ENCODE measurements around the gene DYRK1A.
A peak's percentile ranks its signal among the peaks of the same experiment; 100 is the strongest.
"Not testable (repeated sequence)": the region's sequence is repeated elsewhere in the genome, so short reads cannot be mapped to it uniquely, and the experiment has no call there.

DYRK1A gene

GRCh38 chr21:37536616-37537278 is 170.2 kb downstream of the DYRK1A start:
- Histone ChIP-seq H3K36me3 (ENCODE audit: insufficient read depth, low read length) (no peaks in the 10 kb centered on the region), H3K27me3 (ENCODE audit: insufficient read depth, low read length) (peaks cover 25% of the 10 kb centered on the region), H2AFZ (ENCODE audit: low read length, unreplicated experiment) (no peak overlapping the region), H3K4me1 (ENCODE audit: control insufficient read depth, insufficient read depth, low read length, unreplicated experiment) (peaks cover 7% of the 10 kb centered on the region), H3K79me2 (ENCODE audit: control insufficient read depth, insufficient read depth, low read length, unreplicated experiment) (no peaks in the 10 kb centered on the region), H3K27ac (ENCODE audit: low read depth, low read length) (no peak overlapping the region), H3K4me3 (ENCODE audit: low read depth, low read length) (no peak overlapping the region)

- Histone ChIP-seq H3K4me1 (ENCODE audit: control insufficient read depth, insufficient read depth, low read length, unreplicated experiment) (peaks cover 7% of the 10 kb centered on the region), H3K4me3 (ENCODE audit: low read depth, low read length) (no peak overlapping the region), H3K36me3 (ENCODE audit: insufficient read depth, low read length) (no peaks in the 10 kb centered on the region), H3K27me3 (ENCODE audit: insufficient read depth, low read length) (peaks cover 31% of the 10 kb centered on the region), H3K27ac (ENCODE audit: low read depth, low read length) (no peak overlapping the region), H3K79me2 (ENCODE audit: control insufficient read depth, insufficient read depth, low read length, unreplicated experiment) (no peaks in the 10 kb centered on the region), H2AFZ (ENCODE audit: low read length, unreplicated experiment) (no peak overlapping the region)
Observed at GRCh38 chr21:37537391-37537996, 170.9 kb downstream of the DYRK1A start.

GRCh38 chr21:37538971-37539590 is 172.5 kb downstream of the DYRK1A start:
- Histone ChIP-seq H3K27ac (ENCODE audit: low read depth, low read length) (no peak overlapping the region), H3K4me3 (ENCODE audit: low read depth, low read length) (no peak overlapping the region), H3K79me2 (ENCODE audit: control insufficient read depth, insufficient read depth, low read length, unreplicated experiment) (no peaks in the 10 kb centered on the region), H2AFZ (ENCODE audit: low read length, unreplicated experiment) (no peak overlapping the region), H3K4me1 (ENCODE audit: control insufficient read depth, insufficient read depth, low read length, unreplicated experiment) (no peaks in the 10 kb centered on the region), H3K27me3 (ENCODE audit: insufficient read depth, low read length) (peaks cover 42% of the 10 kb centered on the region), H3K36me3 (ENCODE audit: insufficient read depth, low read length) (no peaks in the 10 kb centered on the region)

GRCh38 chr21:37541128-37541527 is 174.6 kb downstream of the DYRK1A start:
- H3K4me1 ChIP-seq (ENCODE audit: control insufficient read depth, insufficient read depth, low read length, unreplicated experiment); H2AFZ ChIP-seq (ENCODE audit: low read length, unreplicated experiment); H3K79me2 ChIP-seq (ENCODE audit: control insufficient read depth, insufficient read depth, low read length, unreplicated experiment); H3K27ac ChIP-seq (ENCODE audit: low read depth, low read length); H3K36me3 ChIP-seq (ENCODE audit: insufficient read depth, low read length); H3K4me3 ChIP-seq (ENCODE audit: low read depth, low read length): not testable (repeated sequence)
- H3K27me3 ChIP-seq (ENCODE audit: insufficient read depth, low read length), result peaks cover 24% of the 10 kb centered on the region

- Histone ChIP-seq H3K27ac (ENCODE audit: low read depth, low read length) (no peak overlapping the region), H3K79me2 (ENCODE audit: control insufficient read depth, insufficient read depth, low read length, unreplicated experiment) (no peaks in the 10 kb centered on the region)
Observed at GRCh38 chr21:37542512-37542911, 175.9 kb downstream of the DYRK1A start.

GRCh38 chr21:37546299-37546908 is 179.8 kb downstream of the DYRK1A start:
- Histone ChIP-seq H3K4me3 (ENCODE audit: low read depth, low read length) (no peak overlapping the region), H2AFZ (ENCODE audit: low read length, unreplicated experiment) (no peak overlapping the region), H3K36me3 (ENCODE audit: insufficient read depth, low read length) (no peaks in the 10 kb centered on the region)

More at GRCh38 chr21:37542512-37542911, 175.9 kb downstream of the DYRK1A start:
- Histone ChIP-seq H3K36me3 (ENCODE audit: insufficient read depth, low read length) (no peaks in the 10 kb centered on the region), H2AFZ (ENCODE audit: low read length, unreplicated experiment) (no peak overlapping the region), H3K27me3 (ENCODE audit: insufficient read depth, low read length) (peaks cover 24% of the 10 kb centered on the region), H3K4me3 (ENCODE audit: low read depth, low read length) (no peak overlapping the region), H3K4me1 (ENCODE audit: control insufficient read depth, insufficient read depth, low read length, unreplicated experiment) (no peaks in the 10 kb centered on the region)

GRCh38 chr21:37546949-37547614 is 180.5 kb downstream of the DYRK1A start:
- H3K4me1 ChIP-seq (ENCODE audit: control insufficient read depth, insufficient read depth, low read length, unreplicated experiment), result no peaks in the 10 kb centered on the region
- no peaks in the 10 kb centered on the region for H3K79me2 ChIP-seq (ENCODE audit: control insufficient read depth, insufficient read depth, low read length, unreplicated experiment)
- H3K27me3 ChIP-seq (ENCODE audit: insufficient read depth, low read length), result peaks cover 15% of the 10 kb centered on the region; the same call in 1 of the 2 replicates
- peak overlapping the region; percentile 3 for H2AFZ ChIP-seq (ENCODE audit: low read length, unreplicated experiment)
- no peaks in the 10 kb centered on the region for H3K36me3 ChIP-seq (ENCODE audit: insufficient read depth, low read length)
- no peak overlapping the region for H3K4me3 ChIP-seq (ENCODE audit: low read depth, low read length)
- no peak overlapping the region for H3K27ac ChIP-seq (ENCODE audit: low read depth, low read length)

More at GRCh38 chr21:37546299-37546908, 179.8 kb downstream of the DYRK1A start:
- Histone ChIP-seq H3K27me3 (ENCODE audit: insufficient read depth, low read length) (peaks cover 20% of the 10 kb centered on the region), H3K79me2 (ENCODE audit: control insufficient read depth, insufficient read depth, low read length, unreplicated experiment) (no peaks in the 10 kb centered on the region), H3K4me1 (ENCODE audit: control insufficient read depth, insufficient read depth, low read length, unreplicated experiment) (no peaks in the 10 kb centered on the region), H3K27ac (ENCODE audit: low read depth, low read length) (no peak overlapping the region)

- Histone ChIP-seq H3K27me3 (ENCODE audit: insufficient read depth, low read length) (peaks cover 8% of the 10 kb centered on the region; the same call in 1 of the 2 replicates), H3K27ac (ENCODE audit: low read depth, low read length) (no peak overlapping the region), H3K36me3 (ENCODE audit: insufficient read depth, low read length) (no peaks in the 10 kb centered on the region), H3K4me1 (ENCODE audit: control insufficient read depth, insufficient read depth, low read length, unreplicated experiment) (no peaks in the 10 kb centered on the region), H3K4me3 (ENCODE audit: low read depth, low read length) (no peak overlapping the region), H3K79me2 (ENCODE audit: control insufficient read depth, insufficient read depth, low read length, unreplicated experiment) (no peaks in the 10 kb centered on the region), H2AFZ (ENCODE audit: low read length, unreplicated experiment) (peak overlapping the region; percentile 3)
Observed at GRCh38 chr21:37547615-37548200, 181.1 kb downstream of the DYRK1A start.

- Histone ChIP-seq H3K4me3 (ENCODE audit: low read depth, low read length) (no peak overlapping the region), H3K36me3 (ENCODE audit: insufficient read depth, low read length) (no peaks in the 10 kb centered on the region), H3K79me2 (ENCODE audit: control insufficient read depth, insufficient read depth, low read length, unreplicated experiment) (no peaks in the 10 kb centered on the region), H3K4me1 (ENCODE audit: control insufficient read depth, insufficient read depth, low read length, unreplicated experiment) (no peaks in the 10 kb centered on the region), H3K27me3 (ENCODE audit: insufficient read depth, low read length) (no peaks in the 10 kb centered on the region; the same call in 1 of the 2 replicates), H2AFZ (ENCODE audit: low read length, unreplicated experiment) (no peak overlapping the region), H3K27ac (ENCODE audit: low read depth, low read length) (no peak overlapping the region)
Observed at GRCh38 chr21:37548521-37548981, 182.0 kb downstream of the DYRK1A start.

- not testable (repeated sequence) for H3K27me3 ChIP-seq (ENCODE audit: insufficient read depth, low read length); H3K4me3 ChIP-seq (ENCODE audit: low read depth, low read length); H3K4me1 ChIP-seq (ENCODE audit: control insufficient read depth, insufficient read depth, low read length, unreplicated experiment); H3K27ac ChIP-seq (ENCODE audit: low read depth, low read length); H3K79me2 ChIP-seq (ENCODE audit: control insufficient read depth, insufficient read depth, low read length, unreplicated experiment); H3K36me3 ChIP-seq (ENCODE audit: insufficient read depth, low read length); H2AFZ ChIP-seq (ENCODE audit: low read length, unreplicated experiment)
Observed at GRCh38 chr21:37549730-37550129, 183.2 kb downstream of the DYRK1A start.
